NCI-H2107 treated with DMSO at 0.1 percent for 48 hours (cell line): Measurements from ENCODE around the gene SYNM.

Experiments
- DNase-seq: peaks from one replicate; lab custom pipeline; 2025; ENCODE audit not compliant: unreplicated experiment; lab: John Stamatoyannopoulos, UW

Gene SYNM

DNA sequence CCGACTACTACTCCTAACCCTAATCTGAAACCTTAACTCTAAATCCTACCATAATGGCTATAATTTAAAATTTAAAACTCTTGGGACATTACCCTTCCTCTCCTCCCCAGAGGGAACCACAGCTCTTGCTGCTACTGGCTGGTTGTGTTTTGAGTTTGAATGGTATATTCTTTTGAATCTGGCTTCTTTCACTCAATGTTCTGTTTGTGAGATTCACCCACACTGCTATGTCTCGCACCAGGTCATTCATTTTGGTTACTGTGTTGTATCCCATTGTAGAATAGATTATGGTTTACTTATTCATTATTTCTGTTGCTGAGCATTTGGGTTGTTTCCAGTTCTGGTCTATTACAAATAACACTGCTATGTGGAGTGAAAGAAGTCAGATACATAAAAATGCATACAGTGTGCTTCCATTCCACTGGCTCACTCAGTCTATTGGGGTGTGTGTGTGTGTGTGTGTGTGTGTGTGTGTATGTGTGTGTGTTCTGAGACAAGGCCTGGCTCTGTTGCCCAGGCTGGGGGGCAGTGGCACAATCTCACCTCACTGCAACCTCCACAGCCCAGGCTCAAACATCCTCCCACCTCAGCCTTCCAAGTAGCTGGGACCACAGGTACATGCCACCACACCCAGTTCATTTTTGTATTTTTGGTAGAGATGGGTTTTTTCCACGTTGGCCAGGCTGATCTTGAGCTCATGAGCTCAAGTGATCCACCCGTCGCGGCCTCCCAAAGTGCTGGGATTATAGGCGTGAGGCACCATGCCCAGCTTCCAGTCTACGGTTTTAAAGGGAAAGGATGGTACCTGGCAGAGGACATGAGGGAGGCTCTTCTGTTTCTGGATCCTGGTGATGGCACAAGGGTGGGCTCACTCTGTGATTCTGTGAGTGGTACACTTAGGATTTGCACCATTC lies 19.2 kb upstream of the SYNM start:
- no peak for DNase-seq

GRCh38 chr15:99086327-99086667 lies 18.6 kb upstream of the SYNM start:
- no peak for DNase-seq

DNA sequence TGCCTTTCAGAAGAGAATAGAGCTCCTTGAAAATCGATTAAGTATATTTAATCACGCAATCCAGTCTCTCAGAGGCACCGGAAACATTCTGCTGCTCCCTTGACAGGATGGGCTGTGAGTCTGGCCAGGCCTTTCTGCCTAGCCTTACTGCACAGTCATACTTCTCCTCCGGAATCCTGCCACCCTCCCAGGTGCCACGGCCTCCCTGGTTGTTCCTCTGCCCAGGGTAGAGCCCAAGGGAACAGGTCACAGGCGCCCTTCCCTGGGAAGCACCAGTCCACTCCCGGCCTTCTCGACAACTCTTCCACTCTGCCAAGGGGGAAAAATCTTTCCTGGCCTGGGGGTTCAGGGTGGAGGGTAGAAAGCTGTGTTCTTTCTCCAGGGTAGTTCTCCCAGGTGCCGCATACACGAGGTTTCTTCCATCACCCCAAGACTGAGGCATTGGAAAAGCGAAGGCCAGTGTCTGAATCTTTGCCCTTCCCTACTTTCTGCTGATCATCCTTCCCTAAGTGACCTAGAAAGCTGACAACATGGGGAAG lies 17.4 kb upstream of the SYNM start:
- DNase-seq, result no peak

- DNase-seq, result no peak
Measured at GRCh38 chr15:99090011-99090699, 14.7 kb upstream of the SYNM start.

DNA sequence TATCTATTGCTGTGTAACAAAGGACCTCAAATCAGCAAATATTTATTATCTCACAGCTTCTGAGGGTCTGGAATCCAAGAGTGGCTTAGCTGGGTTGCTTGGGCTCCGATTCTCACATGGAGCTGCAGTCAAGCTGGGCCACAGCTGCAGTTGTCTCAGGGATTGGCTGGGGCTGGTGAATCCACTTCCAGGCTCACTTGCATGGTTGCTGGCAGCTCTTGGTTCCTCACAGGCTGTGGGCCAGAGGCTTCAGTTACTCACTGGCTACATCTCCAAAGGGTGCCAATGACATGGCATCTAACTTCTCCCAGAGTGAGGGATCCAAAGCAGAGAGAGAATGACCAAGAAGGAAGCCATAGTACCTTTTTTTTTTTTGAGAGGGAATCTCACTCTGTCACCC lies 13.9 kb upstream of the SYNM start:
- DNase-seq, result no peak

DNA sequence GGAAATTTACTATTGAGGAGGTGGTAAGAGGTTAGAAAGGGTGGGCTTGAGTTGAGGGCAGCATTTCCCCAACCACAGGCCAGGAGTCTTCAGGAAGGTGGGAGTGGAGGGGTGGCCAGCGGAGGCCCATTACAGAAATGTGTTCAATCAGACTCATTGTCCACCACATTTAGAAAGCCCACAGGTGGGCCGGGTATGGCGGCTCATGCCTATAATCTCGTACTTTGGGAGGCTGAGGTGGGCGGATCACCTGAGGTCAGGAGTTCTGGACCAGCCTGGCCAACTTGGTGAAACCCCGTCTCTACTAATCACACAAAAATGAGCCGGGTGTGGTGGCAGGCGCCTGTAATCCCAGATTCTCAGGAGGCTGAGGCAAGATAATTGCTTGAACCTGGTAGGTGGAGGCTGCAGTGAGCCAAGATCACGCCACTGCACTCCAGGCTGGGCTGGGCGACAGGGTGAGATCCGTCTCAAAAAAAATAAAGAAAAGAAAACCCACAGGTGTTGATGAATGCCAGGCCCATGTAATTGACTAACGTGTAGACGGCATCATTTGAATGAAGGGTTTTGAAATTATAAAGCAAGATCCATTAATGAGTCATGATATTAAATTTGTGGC lies 12.2 kb upstream of the SYNM start:
- no peak for DNase-seq

DNA sequence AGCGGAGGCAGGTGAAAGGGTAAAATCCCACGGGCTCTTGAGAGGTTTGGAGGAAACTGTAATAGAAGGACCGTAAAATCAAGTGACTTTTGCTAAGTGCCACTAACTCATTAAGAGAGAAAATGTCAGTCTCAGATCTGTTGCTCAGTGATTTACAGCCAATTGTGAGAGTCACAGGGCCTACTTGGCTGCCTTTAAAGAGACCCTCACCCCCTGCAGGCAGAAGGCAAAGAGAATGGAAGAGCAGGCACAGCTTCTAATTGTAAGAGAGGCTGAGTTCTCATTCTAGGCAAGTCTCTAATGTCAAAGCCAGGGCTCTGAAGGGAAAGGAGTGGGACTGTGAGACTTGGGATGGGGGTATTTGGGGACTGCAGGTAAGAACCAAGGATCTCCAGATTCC lies 9.3 kb upstream of the SYNM start:
- DNase-seq, result no peak

DNA sequence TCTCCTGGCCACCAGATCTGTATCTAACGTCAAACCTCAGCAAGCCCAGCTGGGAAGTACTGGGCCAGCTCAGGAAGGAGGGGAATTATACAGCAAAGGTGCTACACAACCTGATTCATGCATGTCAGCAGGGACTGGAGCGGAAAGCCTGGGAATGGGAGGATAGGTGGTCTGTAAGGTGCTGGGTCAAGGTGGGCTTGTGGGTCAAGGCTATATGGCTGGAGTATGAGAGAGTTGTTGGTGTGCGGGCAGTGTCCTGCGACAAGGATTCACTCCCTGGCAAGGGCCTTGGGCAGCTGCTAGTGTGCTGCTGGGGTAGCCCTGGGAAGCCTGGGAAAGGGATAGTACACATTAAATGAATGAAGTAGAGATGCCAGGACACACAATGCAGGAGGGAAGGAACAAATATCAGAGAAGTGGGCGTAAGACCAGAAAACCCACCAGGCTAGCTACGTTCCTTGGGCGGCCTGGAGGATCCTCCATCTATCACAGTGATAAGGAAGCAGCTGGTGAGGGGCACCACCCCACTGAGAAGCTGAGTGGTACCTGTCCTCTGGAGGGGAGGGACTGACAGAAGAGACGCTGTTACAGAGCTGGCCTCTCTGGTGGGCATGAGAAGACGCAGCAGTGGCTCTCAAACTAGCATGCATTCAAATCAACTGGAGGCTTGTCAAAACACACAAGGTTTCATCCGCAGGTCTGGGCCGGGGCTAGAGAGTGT lies 8.5 kb upstream of the SYNM start:
- DNase-seq, result no peak

GRCh38 chr15:99096894-99097426 lies 7.9 kb upstream of the SYNM start:
- no peak for DNase-seq

GRCh38 chr15:99097441-99098410 lies 7.2 kb upstream of the SYNM start:
- no peak for DNase-seq

- DNase-seq, result no peak
Measured at GRCh38 chr15:99098426-99098825, 6.5 kb upstream of the SYNM start.

DNA sequence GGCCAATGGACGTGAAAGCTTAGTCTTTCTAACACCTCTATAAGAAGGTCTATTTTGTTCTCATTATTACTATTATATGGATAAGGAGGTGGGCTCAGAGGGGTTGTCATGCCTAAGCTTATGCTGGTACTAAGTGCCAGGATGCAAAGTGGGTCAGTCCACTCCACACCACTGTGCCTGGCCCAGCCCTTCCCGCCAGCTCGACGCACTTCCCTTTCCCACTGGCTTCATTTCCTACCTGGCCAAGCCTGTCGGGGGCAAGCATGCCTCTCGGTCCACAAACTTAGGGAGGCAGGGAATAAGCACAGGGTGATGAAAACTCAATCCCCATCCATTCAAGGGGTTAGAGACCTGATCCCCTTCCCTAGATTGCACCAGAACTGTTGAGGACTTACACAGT lies 5.9 kb upstream of the SYNM start:
- no peak for DNase-seq

GRCh38 chr15:99099661-99100060 lies 5.2 kb upstream of the SYNM start:
- DNase-seq, result no peak

DNA sequence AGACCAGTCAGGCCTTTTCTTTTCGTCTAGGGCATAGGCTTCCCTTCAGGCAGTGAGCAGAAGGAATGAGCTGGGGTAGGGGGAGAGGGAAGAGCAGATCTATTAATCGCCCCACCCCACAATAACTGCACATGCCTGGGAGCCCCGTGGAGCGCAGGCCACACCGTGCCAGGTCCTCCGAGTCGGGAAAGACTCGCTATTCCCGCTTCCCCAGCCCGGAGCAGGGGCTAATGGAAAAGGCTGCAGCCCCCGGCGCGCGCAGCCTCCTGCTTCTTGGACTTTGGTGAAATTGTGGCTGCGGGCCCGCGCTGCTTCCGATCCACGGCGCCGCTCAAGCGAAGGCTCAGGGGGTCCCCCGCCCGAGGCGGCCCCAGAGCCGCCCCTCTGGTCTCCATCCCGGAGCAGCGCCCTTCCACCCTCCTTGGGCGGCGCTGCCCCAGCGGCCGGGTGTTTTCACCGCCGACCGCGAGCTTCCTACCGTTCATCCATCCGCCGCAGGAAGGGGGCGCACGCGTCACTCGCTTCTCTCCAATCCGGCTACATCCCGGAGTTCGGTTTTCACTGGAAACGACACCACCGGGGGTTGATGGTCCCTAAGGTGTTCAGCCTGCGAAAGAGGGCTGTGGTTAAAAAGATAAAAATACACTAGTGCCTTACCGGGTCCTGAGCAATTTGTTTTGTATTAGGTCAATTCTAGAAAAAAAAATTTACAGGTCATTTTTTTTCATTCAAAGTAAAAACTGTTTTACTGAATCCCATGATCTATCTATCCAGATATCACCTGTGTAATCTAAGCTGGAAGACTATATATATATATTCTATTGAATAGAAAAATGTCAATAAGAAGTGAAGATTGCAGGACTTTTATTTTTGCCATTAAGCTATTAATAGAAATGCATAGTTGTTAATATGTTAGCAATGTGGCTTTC lies 4.4 kb upstream of the SYNM start:
- DNase-seq, result peak; percentile 2

GRCh38 chr15:99101501-99101900 lies 3.4 kb upstream of the SYNM start:
- DNase-seq, result no peak

DNA sequence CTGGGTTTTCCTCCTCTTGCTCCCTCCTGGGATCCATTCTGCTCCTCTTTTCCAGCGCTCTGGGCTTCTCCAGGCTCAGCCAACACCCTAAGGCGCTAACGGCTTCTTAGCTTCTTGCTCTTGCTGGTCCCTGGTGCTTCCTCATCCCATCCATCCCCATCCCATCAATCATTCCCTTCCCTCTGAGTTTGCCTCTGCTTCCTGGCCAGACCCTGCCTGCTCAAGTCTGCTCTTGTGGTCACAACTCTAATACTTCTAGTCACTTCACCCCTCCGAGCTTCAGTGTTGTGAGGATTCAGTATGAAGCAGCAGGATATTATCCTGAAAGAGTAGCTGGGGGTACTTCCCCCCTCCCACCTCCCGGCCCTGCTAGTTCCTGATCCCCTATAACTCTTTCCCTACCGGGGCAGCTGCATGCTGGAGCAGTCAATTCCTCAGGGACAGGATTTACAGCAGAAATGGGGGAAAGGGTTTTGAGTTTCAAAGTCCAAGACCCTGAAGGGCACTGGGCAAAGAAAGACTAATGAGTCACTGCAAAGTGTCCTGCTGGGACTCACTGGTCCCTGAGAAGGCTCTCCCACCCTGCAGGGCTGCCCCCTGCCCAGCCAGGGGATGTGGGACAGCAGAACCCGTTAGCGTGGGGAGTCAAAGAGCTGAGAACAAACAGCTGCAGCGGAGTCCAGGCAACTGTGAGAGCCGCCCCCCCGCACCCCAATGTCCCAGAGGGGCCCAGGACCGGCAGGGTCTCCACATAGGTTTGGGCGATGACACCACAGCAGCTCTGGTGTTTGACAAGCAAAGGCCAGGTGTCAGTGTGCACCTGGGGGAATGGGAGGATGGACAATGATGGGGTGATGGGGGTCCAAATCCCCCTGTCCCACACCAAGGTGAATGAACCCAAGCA lies 2.3 kb upstream of the SYNM start:
- no peak for DNase-seq

GRCh38 chr15:99103279-99103678 lies 1.6 kb upstream of the SYNM start:
- DNase-seq, result no peak
